VCaP (cell line): ENCODE results near the gene PREP.

Experiments
- H3K27ac ChIP-seq: fragments of 450-650 bp; 2 replicates; pipeline ENCODE4 v1.5.1; 2017
- TF ChIP-seq, protein P1 (sequence below): fragments of 450-650 bp; conservative IDR thresholded peaks from 2 replicates; pipeline ENCODE4 v1.5.1; 2017; ENCODE audit warnings: mild to moderate bottlenecking, moderate library complexity

PREP gene

DNA sequence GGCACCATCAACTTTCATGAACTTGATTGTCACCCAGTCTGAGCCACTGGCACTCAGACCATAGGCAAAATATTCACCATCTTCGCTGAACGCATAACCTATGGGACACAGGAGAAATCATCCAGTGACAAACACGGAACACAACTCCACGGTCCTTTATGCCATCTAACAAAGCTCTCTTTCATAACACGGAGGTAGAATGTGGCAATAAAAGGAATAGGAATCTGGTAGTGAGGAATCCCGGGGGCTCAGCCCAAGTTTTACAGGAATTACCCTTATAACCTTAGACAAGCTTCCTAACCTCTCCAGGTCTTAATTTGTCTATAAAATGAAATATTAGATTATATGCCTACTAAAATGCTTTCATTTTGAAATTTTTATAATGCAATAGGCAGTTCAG, 29.4 kb downstream of the PREP start:
- TF ChIP-seq, protein P1, sequence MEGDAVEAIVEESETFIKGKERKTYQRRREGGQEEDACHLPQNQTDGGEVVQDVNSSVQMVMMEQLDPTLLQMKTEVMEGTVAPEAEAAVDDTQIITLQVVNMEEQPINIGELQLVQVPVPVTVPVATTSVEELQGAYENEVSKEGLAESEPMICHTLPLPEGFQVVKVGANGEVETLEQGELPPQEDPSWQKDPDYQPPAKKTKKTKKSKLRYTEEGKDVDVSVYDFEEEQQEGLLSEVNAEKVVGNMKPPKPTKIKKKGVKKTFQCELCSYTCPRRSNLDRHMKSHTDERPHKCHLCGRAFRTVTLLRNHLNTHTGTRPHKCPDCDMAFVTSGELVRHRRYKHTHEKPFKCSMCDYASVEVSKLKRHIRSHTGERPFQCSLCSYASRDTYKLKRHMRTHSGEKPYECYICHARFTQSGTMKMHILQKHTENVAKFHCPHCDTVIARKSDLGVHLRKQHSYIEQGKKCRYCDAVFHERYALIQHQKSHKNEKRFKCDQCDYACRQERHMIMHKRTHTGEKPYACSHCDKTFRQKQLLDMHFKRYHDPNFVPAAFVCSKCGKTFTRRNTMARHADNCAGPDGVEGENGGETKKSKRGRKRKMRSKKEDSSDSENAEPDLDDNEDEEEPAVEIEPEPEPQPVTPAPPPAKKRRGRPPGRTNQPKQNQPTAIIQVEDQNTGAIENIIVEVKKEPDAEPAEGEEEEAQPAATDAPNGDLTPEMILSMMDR, result no peak
- no peak overlapping the region for H3K27ac ChIP-seq

DNA sequence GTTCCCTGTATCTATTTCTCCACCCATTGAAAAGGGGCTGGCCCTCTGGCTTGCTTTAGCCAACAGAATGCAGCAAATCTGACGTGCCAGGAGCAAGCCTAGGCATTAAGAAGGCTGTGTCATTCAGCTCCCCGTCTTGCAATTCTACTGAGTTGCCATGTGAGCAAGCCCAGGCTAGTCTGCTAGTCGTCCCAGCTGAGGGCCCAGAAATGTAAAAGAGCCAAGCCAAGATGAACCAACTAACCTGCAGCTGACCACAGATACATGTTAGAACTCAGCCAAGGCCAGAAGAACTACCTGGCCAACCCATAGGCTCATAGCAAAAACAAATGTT, 30.1 kb downstream of the PREP start:
- H3K27ac ChIP-seq, result no peak overlapping the region
- TF ChIP-seq, protein P1, result no peak

DNA sequence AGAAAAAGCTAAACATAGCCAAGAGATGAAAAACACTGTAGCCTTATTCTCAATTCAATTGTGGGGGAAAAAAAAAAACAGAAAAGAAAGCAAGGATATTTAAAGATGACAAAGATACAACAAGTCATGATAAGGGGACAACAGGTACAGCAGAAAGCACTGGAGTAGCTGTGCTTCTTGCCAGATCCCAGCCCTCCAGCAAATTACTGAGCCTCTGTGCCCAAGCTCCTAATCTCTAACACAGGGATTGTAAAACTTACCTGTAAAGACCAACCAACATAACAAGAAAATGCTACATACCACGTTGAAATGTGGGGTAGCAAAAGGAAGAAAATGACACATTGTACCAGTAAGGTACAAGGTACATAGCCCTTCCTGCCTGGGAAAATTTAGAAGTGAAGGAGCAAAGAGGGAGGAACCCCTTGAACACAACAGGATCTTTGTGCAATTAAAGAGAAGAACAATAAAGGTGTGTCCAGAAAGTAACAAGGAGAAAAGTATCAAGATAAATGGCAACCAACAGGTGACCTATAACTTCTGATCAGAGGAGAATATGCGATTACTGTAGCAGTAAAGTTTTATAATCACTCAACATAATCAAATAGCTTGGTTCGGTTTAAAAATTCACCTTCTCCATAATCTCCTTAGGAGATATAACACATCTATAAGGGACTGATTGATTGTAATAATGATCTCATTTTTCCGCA, 30.6 kb downstream of the PREP start:
- no peak overlapping the region for H3K27ac ChIP-seq

DNA sequence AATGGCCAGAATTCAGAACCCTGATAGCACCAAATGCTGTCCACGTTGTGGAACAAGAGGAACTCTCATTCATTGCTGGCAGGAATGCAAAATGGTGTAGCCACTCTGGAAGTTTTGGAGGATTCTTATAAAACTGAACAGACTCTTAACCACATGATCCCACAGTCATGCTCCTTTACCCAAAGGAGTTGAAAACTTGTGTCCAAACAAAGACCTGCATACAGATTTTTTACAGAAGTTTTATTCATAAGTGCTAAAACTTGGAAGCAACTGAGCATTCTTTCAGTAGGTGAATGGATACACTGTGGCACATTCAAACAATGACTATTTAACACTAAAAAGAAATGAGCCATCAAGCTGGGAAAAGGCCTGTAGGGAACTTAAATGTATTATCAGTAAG, 32.5 kb downstream of the PREP start:
- H3K27ac ChIP-seq, result no peak overlapping the region
- TF ChIP-seq, protein P1, result no peak

More for the DNA sequence above, 30.6 kb downstream of the PREP start:
- TF ChIP-seq, protein P1, result no peak

DNA sequence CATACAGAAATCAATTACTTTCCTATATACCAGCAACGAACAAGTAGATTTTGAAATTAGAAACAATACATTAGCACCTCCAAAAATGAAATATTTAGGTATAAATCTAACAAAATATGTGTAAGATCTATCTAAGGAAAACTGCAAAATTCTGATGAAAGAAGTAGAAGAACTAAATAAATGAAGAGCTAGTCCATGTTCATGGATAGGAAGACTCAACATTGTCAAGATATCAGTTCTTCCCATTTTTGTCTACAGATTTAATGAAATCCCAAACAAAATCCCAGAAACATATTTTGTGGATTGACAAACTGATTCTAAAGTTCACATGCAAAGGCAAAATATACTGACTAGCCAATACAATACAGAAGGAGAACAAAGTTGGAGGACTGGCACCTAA, 33.7 kb downstream of the PREP start:
- TF ChIP-seq, protein P1, result no peak
- H3K27ac ChIP-seq, result no peak overlapping the region

DNA sequence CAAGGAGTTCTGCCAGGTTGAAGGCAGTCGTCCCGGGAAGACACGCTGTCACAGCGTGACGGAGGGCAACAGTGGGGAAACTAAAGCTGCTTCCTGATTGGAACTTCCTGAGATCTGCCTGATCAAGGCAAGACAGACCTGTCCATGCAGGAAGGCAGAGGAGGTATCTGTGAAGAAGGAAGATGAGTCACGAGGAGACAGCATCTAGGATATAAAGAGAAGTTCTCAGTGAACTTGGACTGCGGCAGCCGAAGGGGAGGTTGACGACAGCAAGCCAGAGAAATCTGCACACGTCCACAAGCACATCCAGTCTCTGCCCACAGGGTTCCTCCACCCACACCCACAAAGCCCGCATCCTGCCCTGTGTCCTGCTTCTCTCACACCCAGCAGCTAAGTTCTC, 38.6 kb downstream of the PREP start:
- TF ChIP-seq, protein P1, result no peak
- no peak overlapping the region for H3K27ac ChIP-seq

DNA sequence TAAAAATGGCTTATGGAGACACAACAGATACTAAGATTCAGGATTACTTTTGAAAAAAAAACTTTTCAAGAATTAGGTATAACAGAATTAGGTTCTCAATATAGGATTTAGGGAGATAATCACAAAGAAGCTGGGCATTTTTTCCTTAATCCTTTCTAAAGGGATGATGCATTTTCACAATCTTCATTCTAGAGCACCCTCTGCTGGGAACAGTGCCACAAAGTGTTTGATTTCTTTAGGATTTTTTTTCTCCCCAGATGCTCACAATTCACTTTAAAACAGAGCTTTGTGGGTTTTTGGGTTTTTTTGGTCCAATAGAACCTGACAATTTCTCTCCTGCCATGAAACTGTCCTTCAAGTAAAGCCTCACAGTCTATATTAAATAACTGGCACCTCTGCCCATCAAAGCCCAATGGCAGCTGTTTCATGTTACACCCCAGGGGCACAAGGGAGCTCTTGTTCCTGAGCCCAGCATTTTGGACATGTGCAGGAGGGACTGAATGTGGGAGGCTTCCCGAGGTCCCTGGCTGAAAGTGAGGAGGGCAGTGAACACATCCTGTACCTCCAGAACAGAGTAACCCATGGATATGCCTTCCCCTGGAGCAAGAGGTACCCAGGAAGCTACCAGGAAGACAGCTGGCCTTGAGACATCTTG, 39.7 kb downstream of the PREP start:
- H3K27ac ChIP-seq, result no peak overlapping the region
- TF ChIP-seq, protein P1, result peak; percentile 65
